Lower leg skin (tissue), 4 donors: ENCODE measurements around the gene LNPK. TPM values are rescaled to one million over a fixed set of nuclear protein-coding genes. Genes with fewer than 3 reads are reported as not detected.
"Not testable (repeated sequence)": the region's sequence is repeated elsewhere in the genome, so short reads cannot be mapped to it uniquely, and the experiment has no call there.

ENCODE experiments used
- DNase-seq, 2 donors: peaks; one replicate each; pipeline ENCODE4 v3.0.0-alpha.2; 2019; ENCODE audit warnings: low spot score in 2 of 2
- H3K4me3 ChIP-seq: fragments of 200-600 bp; sonication (generic); 2 replicates; pipeline ENCODE4 v1.5.1; 2017; ENCODE audit warnings: mild to moderate bottlenecking, low read depth; ENCODE audit not compliant: poor library complexity, severe bottlenecking
- POLR2A ChIP-seq, 2 donors: fragments of 450-650 bp; IDR thresholded peaks; one replicate each; pipeline ENCODE4 v1.6.1; 2016 to 2017; ENCODE audit warnings: antibody characterized with exemption in 2 of 2, mild to moderate bottlenecking in 1 of 2, moderate library complexity in 1 of 2
- WGBS, 2 donors: methylation state at CpG; one replicate each; pipeline ENCODE4 v1.1.5; 2018; 5-methylcytosine and 5-hydroxymethylcytosine counted together
- intact Hi-C: fragments of 100-400 bp; cut with DNase I; formaldehyde crosslinking; loops from one replicate; pipeline ENCODE4 v1.15.0; 2023; ENCODE audit warnings: low total_unique reads
- total RNA-seq, 4 donors: library from RNA; depleted of rRNA; stranded (reverse); fragments of >200 nt; gene quantifications; one replicate each; pipeline ENCODE4 v1.1.0, GENCODE V29; 2016
- TF ChIP-seq, protein P1 (sequence below), 3 donors: fragments of 450-650 bp; IDR thresholded peaks; one replicate each; pipeline ENCODE4 v1.5.1; 2016; ENCODE audit warnings: antibody characterized with exemption in 3 of 3, mild to moderate bottlenecking in 3 of 3, moderate library complexity in 2 of 3

Gene LNPK
- total RNA-seq, 4 donors from 2014 or later, result 19.0 to 26.5 (median 22.1) TPM

DNA sequence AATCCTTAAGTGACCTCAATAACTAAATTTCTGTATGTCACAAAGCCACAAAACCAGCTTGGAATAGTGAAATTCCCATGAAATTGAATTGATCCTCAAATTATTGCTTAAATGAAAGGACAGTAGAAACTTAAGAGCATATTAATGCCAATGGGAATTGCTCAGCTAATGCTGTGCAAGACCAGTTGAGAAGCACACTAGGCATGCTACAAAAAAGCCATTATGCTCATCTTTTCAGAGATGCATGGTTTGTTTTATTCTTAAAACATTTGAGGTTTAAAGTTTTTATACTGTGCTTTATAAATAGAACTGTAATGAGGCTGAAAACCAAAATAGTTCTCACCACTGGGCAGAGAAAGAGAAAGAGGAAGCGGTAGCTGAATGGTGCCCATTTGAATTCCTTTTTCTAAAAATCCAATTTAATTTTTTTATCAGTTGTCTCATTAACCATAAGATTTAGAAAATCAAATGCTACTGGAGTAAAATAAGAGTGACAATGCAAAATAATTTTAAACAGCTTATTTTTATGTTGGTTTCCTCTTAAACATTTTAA, 98.6 kb downstream of the LNPK start:
- intact Hi-C loops, result no loop called here
- WGBS, 2 donors, result 74 to 80% methylated on average over 1 of the region's 1 CpG
- no peak for TF ChIP-seq POLR2A (IDR thresholded peaks at IDR 0.05)
- no peak overlapping the region for H3K4me3 ChIP-seq
- DNase-seq, result no peak

DNA sequence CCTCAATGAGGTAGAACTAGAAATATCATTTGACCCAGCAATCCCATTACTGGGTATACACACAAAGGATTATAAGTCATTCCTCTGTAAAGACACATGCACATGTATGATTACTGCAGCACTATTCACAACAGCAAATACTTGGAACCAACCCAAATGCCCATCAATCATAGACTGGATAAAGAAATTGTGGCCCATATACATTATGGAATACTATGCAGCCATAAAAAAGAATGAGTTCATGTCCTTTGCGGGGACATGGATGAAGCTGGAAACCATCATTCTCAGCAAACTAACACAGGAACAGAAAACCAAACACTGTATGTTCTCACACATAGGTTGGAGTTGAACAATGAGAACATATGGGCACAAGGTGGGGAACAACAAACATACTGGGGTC, 106.1 kb downstream of the LNPK start:
- DNase-seq, intact Hi-C loops, H3K4me3 ChIP-seq: not testable (repeated sequence)
- 87 to 100% methylated on average over 1 of the region's 1 CpG for WGBS, 2 donors

DNA sequence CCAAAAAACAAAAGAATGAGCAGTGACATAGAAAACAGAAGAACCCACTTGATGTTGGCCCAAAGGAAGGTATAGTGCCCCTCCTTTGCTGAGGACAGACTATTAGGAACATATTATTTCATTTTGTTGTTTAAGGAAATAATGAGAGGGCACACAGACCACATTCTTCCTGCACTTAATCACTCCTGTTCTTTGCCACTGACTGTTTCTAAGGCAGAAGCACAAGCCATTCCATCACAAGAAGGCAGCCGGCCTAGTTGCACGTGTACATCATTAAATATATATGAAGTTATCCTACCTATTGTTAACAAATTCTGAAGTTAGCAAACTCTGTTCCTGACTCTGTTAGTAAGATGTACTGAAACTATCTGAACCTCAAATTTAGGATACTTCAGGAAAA, 110.0 kb downstream of the LNPK start:
- H3K4me3 ChIP-seq, result no peak overlapping the region
- intact Hi-C loops, result no loop called here
- 91% methylated on average over 2 of the region's 2 CpGs for WGBS, 2 donors
- DNase-seq, result no peak
- TF ChIP-seq POLR2A (IDR thresholded peaks at IDR 0.05), result no peak
- TF ChIP-seq, protein P1, sequence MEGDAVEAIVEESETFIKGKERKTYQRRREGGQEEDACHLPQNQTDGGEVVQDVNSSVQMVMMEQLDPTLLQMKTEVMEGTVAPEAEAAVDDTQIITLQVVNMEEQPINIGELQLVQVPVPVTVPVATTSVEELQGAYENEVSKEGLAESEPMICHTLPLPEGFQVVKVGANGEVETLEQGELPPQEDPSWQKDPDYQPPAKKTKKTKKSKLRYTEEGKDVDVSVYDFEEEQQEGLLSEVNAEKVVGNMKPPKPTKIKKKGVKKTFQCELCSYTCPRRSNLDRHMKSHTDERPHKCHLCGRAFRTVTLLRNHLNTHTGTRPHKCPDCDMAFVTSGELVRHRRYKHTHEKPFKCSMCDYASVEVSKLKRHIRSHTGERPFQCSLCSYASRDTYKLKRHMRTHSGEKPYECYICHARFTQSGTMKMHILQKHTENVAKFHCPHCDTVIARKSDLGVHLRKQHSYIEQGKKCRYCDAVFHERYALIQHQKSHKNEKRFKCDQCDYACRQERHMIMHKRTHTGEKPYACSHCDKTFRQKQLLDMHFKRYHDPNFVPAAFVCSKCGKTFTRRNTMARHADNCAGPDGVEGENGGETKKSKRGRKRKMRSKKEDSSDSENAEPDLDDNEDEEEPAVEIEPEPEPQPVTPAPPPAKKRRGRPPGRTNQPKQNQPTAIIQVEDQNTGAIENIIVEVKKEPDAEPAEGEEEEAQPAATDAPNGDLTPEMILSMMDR (IDR thresholded peaks at IDR 0.05), result no peak

- H3K4me3 ChIP-seq, result no peak overlapping the region
- intact Hi-C loops, result no loop called here
These were observed 111.3 kb downstream of the LNPK start for GRCh38 chr2:175890636-175891242.

GRCh38 chr2:175889701-175890302, 112.3 kb downstream of the LNPK start:
- TF ChIP-seq, protein P1 (IDR thresholded peaks at IDR 0.05), result no peak
- no peak for TF ChIP-seq POLR2A (IDR thresholded peaks at IDR 0.05)
- no peak for DNase-seq
- 59 to 65% methylated on average over 3 of the region's 3 CpGs for WGBS, 2 donors
- intact Hi-C loops, result no loop called here
- H3K4me3 ChIP-seq, result no peak overlapping the region

More at GRCh38 chr2:175890636-175891242, 111.3 kb downstream of the LNPK start:
- WGBS, 2 donors, result 83 to 87% methylated on average over 9 of the region's 9 CpGs
- no peak for DNase-seq
- TF ChIP-seq, protein P1 (IDR thresholded peaks at IDR 0.05), result no peak
- no peak for TF ChIP-seq POLR2A (IDR thresholded peaks at IDR 0.05)

DNA sequence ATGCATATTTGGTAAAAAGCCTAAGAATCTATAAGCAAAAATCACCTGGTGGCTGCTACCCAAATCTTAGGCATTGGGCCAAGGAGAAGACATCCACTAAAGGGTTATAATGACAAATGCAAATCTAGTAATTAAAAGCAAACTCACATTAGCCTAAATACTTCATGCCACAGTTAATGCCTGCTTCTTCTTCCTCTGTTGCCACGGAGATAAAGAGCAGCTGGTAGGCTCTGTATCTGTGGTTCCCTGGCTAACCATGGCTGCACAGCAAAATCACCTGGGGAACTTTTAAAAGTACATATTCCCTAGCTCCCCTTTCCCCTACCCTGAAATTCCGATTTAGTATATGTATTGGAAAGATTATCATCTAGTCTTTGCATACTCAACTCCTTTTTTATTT, 114.3 kb downstream of the LNPK start:
- intact Hi-C loops, result no loop called here
- 77 to 83% methylated on average over 2 of the region's 2 CpGs for WGBS, 2 donors
- no peak for DNase-seq
- H3K4me3 ChIP-seq, result no peak overlapping the region
- no peak for TF ChIP-seq POLR2A (IDR thresholded peaks at IDR 0.05)
- TF ChIP-seq, protein P1 (IDR thresholded peaks at IDR 0.05), result no peak
